Measurements from ENCODE around the gene C9orf43.
"Not testable (repeated sequence)": the region's sequence is repeated elsewhere in the genome, so short reads cannot be mapped to it uniquely, and the experiment has no call there.

Gene C9orf43

DNA sequence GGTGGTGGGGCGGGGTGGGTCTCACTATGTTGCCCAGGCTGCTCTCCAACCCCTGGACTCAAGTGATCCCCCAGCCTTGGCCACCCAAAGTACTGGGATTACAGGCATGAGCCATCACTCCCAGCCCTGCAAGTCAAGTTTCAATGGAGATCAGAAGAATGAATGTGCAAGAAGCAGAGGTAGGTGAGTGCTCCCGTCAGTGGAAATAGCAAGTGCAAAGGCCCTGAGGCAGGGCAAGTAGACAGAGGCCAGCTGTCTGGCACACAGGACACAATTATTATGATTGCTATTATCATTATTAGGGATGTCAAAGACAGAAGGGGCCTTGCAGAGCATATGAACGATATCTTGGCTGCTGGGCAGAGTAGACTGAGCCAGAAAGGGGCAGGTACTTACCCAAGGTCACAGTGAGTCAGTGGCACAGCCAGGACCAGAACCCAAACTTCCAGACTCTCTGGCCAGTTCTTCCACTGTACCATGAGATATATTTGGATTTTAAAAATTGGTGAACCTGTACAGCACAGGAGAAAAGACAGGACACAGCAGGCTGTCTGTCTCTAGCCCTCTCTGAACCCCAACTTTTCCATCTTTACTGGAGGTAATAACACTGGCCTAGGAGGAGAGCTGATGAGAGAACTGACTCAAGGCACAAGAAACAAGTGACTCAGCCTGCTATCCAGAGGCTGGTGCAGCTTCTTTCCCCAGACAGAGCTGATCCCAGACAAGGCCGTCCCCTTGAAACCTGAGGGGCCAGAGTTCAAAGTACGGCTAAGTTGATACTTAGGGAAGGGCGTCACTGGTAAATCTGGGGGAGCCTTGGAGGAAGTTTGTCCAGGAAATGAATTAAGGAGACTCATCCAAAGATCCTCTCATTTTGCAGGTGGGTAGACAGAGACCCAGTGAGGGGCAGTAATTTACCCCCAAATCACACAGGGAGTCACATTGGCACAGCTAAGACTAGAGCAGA is 35.2 kb upstream of the C9orf43 start:
- FAIRE-seq (peak; percentile 81), DNase-seq (ENCODE audit: insufficient read length, low spot score) (peak; percentile 49)
- TF ChIP-seq POLR2A (IDR thresholded peaks at IDR 0.05; ENCODE audit: low read depth, low read length), result no peak

DNA sequence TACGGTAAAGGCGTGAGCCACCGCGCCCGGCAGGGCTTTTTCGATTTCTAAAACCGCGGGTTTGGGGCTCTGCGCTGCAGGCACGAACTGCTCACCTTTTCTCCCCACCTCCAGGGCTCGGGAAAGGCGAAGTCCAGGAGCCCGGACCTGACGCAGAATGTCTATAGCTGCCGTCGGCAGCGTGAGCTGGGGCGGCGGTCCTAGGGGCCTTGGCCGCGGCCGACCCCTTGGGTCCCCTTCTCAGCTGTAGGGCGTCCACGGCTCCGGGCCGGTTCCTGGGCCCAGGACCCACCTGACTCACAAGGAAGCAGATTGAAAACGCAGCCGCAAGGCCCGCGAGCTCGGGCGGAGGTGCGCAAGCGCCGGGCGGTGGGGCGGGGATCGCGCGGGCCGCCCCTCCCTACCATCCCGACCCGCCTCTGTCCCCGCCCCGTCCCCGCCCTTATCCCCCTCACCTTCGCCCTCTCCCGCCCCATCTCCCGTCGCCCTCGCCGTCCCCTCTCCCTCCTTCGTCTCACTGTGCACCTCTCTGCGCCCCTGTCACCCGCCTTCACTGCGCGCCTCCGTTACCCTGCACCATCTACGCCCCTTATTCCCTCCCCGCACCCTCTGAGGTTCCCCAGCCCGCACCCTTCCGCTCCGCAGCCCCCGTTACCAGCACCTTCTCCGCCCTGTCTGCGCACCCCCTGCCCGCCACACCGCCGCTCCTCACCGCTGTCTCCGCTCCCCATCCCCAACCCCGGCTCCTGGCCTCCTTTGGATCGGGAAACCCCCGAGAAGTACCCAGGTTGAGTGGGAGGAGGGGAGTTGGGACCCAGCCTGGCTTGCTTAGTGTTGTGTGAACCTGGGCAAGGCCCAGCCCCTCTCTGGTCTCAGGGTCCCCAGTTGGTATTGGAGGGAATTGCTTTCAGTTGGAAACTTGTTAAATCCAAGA is 33.6 kb upstream of the C9orf43 start, which contains the start of gene HDHD3:
Gene HDHD3 (minus strand): TSS at position 353 of the 934 bp plus-strand sequence. CDS start 2,632 bp downstream, outside the sequence.
- peak; percentile 86 for DNase-seq (ENCODE audit: insufficient read length, low spot score)
- TF ChIP-seq POLR2A (IDR thresholded peaks at IDR 0.05; ENCODE audit: low read depth, low read length), result 0 out of 2 replicates have a peak, but pooled peaks have one; percentile 47
- no peak for FAIRE-seq

DNA sequence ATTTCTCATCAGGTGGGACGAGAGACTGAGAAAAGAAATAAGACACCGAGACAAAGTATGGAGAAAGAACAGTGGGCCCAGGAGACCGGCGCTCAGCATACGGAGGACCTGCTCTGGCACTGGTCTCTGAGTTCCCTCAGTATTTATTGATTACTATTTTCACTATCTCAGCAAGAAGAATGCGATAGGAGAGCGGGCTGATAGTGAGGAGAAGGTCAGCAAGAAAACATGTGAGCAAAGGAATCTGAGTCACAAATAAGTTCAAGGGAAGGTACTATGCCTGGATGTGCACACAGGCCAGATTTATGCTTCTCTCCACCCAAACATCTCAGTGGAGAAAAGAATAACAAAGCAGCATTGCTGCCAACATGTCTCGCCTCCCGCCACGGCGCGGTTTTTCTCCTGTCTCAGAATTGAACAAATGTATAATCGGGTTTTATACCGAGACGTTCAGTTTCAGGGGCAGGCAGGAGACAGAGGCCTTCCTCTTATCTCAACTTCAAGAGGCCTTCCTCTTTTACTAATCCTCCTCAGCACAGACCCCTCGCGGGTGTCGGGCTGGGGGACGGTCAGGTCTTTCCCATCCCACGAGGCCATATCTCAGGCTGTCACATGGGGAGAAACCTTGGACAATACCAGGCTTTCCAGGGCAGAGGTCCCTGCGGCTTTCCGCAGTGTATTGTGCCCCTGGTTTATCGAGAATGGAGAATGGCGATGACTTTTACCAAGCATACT is 31.3 kb upstream of the C9orf43 start:
- not testable (repeated sequence) for DNase-seq (ENCODE audit: insufficient read length, low spot score); FAIRE-seq

DNA sequence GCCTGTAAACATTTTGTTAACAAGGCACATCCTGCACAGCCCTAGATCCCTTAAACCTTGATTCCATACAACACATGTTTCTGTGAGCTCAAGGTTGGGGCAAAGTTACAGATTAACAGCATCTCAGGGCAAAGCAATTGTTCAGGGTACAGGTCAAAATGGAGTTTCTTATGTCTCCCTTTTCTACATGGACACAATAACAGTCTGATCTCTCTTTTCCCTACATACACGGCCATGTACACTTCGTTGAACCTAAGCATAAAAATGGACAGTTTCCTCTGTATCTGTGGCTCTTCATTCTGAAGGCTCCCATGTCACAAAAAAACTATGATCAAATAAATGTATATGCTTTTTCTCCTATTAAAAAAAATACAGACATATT is 30.7 kb upstream of the C9orf43 start:
- DNase-seq (ENCODE audit: insufficient read length, low spot score); FAIRE-seq: not testable (repeated sequence)

DNA sequence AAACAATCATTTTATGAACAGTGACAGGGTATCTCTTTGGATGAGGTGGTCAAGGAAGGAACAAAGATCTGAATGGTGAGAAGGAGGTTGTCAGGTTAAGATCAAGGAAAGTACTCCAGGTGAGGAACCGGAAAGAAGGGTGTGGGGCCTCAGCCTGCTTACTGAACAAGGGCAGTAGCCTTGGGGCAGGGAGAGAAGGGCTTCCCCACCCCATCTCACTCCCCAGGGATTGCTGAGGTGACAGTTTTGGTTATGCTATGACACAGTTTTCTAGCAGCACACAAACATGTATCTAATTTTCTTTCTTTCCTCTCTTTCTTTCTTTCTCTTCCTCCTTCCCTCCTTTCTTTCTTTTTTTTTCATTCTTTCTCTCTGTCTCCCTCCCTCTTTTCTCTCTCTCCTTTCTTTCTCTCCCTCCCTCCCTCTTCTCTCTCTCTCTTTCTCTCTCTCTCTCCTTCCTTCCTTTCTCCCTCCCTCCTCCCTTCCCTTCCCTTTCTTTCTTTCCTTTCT is 29.6 kb upstream of the C9orf43 start:
- FAIRE-seq, result no peak
- DNase-seq (ENCODE audit: insufficient read length, low spot score), result no peak
- TF ChIP-seq POLR2A (IDR thresholded peaks at IDR 0.05; ENCODE audit: low read depth, low read length), result no peak

DNA sequence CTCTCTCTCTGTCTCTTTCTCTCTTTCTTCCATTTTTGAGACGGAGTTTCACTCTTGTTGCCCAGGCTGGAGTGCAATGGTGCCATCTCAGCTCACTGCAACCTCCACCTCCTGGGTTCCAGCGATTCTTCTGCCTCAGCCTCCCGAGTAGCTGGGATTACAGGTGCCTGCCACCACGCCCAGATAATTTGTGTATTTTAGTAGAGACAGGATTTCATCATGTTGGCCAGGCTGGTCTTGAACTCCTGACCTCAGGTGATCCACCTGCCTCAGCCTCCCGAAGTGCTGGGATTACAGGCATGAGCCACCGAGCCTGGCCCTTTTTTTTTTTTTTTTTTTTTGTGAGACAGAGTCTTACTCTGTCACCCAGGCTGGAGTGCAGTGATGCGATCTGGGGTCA is 29.1 kb upstream of the C9orf43 start:
- not testable (repeated sequence) for FAIRE-seq; DNase-seq (ENCODE audit: insufficient read length, low spot score)

DNA sequence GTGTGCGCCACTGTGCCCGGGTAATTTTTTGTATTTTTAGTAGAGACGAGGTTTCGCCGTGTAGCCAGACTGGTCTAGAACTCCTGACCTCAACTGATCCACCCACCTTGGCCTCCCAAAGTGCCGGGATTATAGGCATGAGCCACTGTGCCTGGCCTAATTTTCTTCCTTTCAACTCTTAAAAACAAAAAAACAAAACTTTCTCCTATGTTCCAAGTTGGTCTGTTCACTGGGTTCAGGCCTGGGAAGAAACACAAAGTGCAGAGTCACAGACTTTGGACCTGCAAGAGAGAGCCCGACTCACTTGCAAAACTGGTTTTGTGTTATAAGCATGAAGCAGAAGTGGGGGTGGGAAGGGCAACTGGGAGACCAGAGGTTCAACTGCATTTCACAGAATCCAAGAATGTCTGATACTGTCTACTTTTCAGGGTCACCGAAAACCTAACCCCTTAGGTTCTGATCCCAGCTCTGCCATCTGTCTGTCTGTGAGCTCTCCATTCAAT is 28.6 kb upstream of the C9orf43 start:
- no peak for FAIRE-seq

DNA sequence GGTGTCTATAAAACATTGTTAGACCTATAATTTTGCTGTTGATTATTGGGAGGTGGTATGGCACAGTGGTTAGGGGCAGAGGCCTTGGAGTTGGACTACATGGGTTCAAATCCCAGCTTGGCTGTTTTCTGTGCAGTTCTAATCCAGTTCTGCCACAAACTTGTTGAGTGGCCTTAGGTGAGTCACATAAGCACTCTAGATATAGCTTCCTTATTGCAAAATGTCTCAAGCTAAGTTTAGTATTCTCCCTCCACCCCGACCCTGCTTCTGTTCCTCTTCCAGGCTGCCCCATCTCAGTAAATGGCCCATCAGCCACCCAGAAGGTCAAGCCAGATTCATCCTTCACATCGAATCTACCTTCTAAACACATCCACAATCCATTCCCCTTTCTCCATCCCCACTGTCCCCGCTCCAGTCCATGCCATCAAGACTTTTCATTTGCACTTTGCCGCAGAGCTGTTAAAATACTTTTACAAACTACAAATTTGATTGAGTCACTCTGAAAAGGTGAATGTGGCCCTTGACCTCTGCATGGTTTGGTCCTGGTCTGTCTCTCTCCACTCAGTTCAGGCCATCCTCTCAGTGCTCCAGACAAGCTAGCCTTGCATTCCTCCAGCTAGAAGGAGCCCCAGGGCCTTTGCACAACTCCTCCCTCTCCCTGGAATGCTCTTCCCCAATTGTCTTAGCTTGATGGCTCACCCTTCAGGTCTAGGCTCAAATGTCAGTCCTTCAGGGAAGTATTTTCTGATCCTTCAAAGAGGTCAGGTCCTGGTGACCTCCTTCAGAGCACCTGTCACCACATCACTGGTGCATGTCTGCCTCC is 23.8 kb upstream of the C9orf43 start:
- TF ChIP-seq POLR2A (IDR thresholded peaks at IDR 0.05; ENCODE audit: low read depth, low read length), result no peak
- DNase-seq (ENCODE audit: insufficient read length, low spot score), result no peak
- no peak for FAIRE-seq

More for the DNA sequence above, 28.6 kb upstream of the C9orf43 start:
- no peak for TF ChIP-seq POLR2A (IDR thresholded peaks at IDR 0.05; ENCODE audit: low read depth, low read length)
- no peak for DNase-seq (ENCODE audit: insufficient read length, low spot score)

DNA sequence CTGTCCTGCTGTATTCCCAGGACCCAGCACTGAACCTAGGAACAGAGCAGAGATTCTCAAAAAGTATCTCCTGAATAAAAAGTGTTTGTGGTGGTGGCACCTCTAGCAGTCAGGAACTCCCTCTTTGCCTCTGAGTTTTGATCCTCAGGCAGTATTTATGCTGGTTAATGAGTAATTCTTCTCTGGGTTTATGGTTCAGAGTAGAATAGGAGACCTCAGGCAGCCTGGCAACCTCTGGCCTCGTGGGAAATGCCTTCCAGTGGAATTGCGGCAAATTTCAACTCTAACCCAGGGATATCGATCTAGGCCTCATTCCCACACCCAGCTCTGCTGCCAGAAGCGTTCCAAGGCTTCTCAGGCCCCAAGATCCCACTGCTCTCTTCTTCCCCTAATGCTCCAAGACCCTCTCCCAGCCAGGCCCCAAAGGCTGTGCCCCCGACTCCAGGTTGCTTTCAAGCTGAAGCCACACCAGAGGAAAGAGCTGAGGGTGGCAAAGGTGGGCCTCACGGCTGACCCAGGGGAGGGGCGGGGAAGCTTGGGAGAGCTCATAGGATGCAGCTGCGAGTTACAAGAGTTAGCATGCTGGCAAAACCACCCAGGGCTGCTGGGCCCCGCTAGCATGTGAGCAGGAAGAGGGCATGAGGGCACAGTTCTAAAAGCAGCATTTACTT is 22.9 kb upstream of the C9orf43 start:
- no peak for FAIRE-seq
- no peak for DNase-seq (ENCODE audit: insufficient read length, low spot score)
- no peak for TF ChIP-seq POLR2A (IDR thresholded peaks at IDR 0.05; ENCODE audit: low read depth, low read length)

DNA sequence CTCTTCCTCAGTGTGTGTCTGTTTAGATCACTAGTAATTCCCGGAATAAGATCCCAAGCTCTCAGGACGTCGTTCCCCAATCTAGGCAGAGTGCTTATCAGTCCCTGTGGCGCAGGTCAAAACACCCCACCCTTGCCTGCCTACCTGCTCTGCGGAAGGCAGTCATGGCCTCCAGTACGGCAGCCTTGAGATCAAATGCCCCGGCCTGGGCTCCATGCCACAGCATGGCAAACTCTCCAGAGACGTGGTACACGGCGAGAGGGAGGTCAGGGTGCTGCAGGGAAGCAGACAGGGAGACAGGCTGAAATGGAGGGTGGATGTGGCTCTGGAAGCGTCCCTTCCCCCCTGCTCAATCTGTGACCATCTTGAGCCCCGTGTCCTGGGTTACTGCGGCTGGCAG is 21.7 kb upstream of the C9orf43 start:
- no peak for FAIRE-seq
- DNase-seq (ENCODE audit: insufficient read length, low spot score), result no peak
- no peak for TF ChIP-seq POLR2A (IDR thresholded peaks at IDR 0.05; ENCODE audit: low read depth, low read length)

DNA sequence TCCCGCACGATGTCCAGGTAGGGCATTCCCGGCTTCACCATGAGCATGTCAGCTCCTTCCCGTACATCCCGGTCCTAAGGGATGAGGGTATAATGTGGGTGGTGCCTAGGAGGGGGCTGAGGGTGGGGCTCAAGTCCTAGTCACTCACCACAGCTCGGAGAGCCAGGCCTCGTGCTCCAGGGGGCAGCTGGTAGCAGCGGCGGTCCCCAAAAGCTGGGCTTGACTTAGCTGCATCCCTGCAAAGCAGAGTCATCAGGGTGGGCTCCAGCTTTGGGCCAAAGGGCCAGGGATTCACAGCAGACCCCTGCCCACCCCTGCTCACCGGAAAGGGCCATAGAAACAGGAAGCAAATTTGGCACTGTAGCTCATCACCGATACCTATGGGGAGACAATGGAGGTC is 21.1 kb upstream of the C9orf43 start:
- DNase-seq (ENCODE audit: insufficient read length, low spot score), result no peak
- no peak for TF ChIP-seq POLR2A (IDR thresholded peaks at IDR 0.05; ENCODE audit: low read depth, low read length)
- FAIRE-seq, result no peak
